Stimulated activated naive CD8-positive, alpha-beta T cell treated with anti-CD3 and anti-CD28 coated beads, Interleukin-15, Interleukin-2, amounts not matched to agents 100 U/mL and 50 U/mL, for 24 hours (primary cell): Measurements from ENCODE around the gene NEURL1.
"Not testable (repeated sequence)": the region's sequence is repeated elsewhere in the genome, so short reads cannot be mapped to it uniquely, and the experiment has no call there.

ENCODE experiments used
- ATAC-seq: fragments of 150-1000 bp; cut with Tn5 transposase; one replicate; pipeline ENCODE4 v1.10.0; 2021
- DNase-seq: peaks from one replicate; pipeline ENCODE4 v3.0.0; 2021

Gene NEURL1

GRCh38 chr10:103627111-103627892 is 133.8 kb downstream of the NEURL1 start:
- no peak for ATAC-seq
- no peak for DNase-seq

GRCh38 chr10:103627893-103628292 is 134.4 kb downstream of the NEURL1 start:
- ATAC-seq (no peak), DNase-seq (no peak)

GRCh38 chr10:103629581-103629980 is 136.1 kb downstream of the NEURL1 start:
- ATAC-seq (no peak), DNase-seq (no peak)

- ATAC-seq (no peak), DNase-seq (no peak)
These were observed 136.7 kb downstream of the NEURL1 start for GRCh38 chr10:103630156-103630555.

GRCh38 chr10:103632247-103632642 is 138.7 kb downstream of the NEURL1 start:
- ATAC-seq (peak; percentile 15), DNase-seq (no peak)

GRCh38 chr10:103632871-103633270 is 139.4 kb downstream of the NEURL1 start:
- DNase-seq, ATAC-seq: not testable (repeated sequence)

GRCh38 chr10:103633846-103634245 is 140.3 kb downstream of the NEURL1 start:
- ATAC-seq (no peak), DNase-seq (no peak)

- DNase-seq (no peak), ATAC-seq (no peak)
These were observed 142.1 kb downstream of the NEURL1 start for GRCh38 chr10:103635580-103635979.

GRCh38 chr10:103636492-103636891 is 143.0 kb downstream of the NEURL1 start:
- DNase-seq (no peak), ATAC-seq (no peak)

- DNase-seq (no peak), ATAC-seq (no peak)
These were observed 143.5 kb downstream of the NEURL1 start for GRCh38 chr10:103637011-103637410.

GRCh38 chr10:103637927-103638557 is 144.5 kb downstream of the NEURL1 start:
- DNase-seq = no peak

GRCh38 chr10:103638948-103639347 is 145.4 kb downstream of the NEURL1 start:
- DNase-seq (no peak), ATAC-seq (no peak)

More at GRCh38 chr10:103637927-103638557, 144.5 kb downstream of the NEURL1 start:
- no peak for ATAC-seq

- DNase-seq = no peak
- no peak for ATAC-seq
These were observed 147.1 kb downstream of the NEURL1 start for GRCh38 chr10:103640436-103641181.

- ATAC-seq (no peak), DNase-seq (no peak)
These were observed 147.8 kb downstream of the NEURL1 start for GRCh38 chr10:103641326-103641725.
